Endothelial cell of umbilical vein (primary cell): ENCODE data around the gene UFSP1. TPM values are rescaled to one million over a fixed set of nuclear protein-coding genes. Genes with fewer than 3 reads are reported as not detected.
A peak's percentile ranks its signal among the peaks of the same experiment; 100 is the strongest.

ENCODE experiments used
- BruUV-seq: library from RNA; stranded (reverse); fragments of 400-500 nt; replicated peaks from 2 replicates; lab custom pipeline; 2021; lab: Mats Ljungman, UMichigan
- CTCF ChIA-PET: fragments of 300-600, 350-600 bp; sonication (Branson Sonifier 250); formaldehyde crosslinking; loops from one replicate; lab custom pipeline; 2021; ENCODE audit warnings: antibody characterized with exemption, inconsistent platforms; lab: Charles Lee
- POLR2A ChIA-PET: fragments of 300-600, 350-600 bp; sonication (Branson Sonifier 250); formaldehyde crosslinking; loops from one replicate; lab custom pipeline; 2021; ENCODE audit warnings: antibody characterized with exemption, inconsistent platforms; lab: Charles Lee
- DNase-seq: peaks from one replicate; pipeline ENCODE4 v3.0.0-alpha.2; 2011; ENCODE audit warnings: low read depth, low spot score
- FAIRE-seq: peaks from 2 replicates; lab custom pipeline; 2011; peaks lifted over from hg19 to GRCh38; lab: Jason Lieb, UNC
- H2AFZ ChIP-seq: 2 replicates; pipeline ENCODE4 v1.6.0; 2012; ENCODE audit warnings: low read depth, low read length, control low read depth, inconsistent platforms
- H3K27ac ChIP-seq: 2 replicates; pipeline ENCODE4 v1.5.1; 2011; ENCODE audit warnings: low read depth, mild to moderate bottlenecking, control low read depth, low read length, moderate library complexity; ENCODE audit not compliant: insufficient read depth
- H3K27me3 ChIP-seq, 2 experiments: 2 replicates each; pipeline versions ENCODE4 v1.6.0 to v1.6.1; 2011; ENCODE audit warnings: low read length in 2 of 2, mixed read lengths in 1 of 2; ENCODE audit not compliant: control insufficient read depth in 2 of 2, insufficient read depth in 2 of 2
- H3K36me3 ChIP-seq, 2 experiments: 2 replicates in 1 of 2; 3 replicates in 1 of 2; pipeline ENCODE4 v1.5.1; 2011; ENCODE audit warnings: low read length in 2 of 2, mild to moderate bottlenecking in 1 of 2, moderate library complexity in 1 of 2; ENCODE audit not compliant: control insufficient read depth in 2 of 2, insufficient read depth in 2 of 2; ENCODE audit errors: extremely low read depth in 1 of 2
- H3K4me1 ChIP-seq: 3 replicates; pipeline ENCODE4 v1.5.1; 2011; ENCODE audit warnings: mild to moderate bottlenecking, low read length; ENCODE audit not compliant: control insufficient read depth, insufficient read depth; ENCODE audit errors: extremely low read depth
- H3K4me2 ChIP-seq: 2 replicates; pipeline ENCODE4 v1.6.1; 2011; ENCODE audit warnings: low read length, control low read depth, mixed read lengths; ENCODE audit not compliant: insufficient read depth
- H3K4me3 ChIP-seq, 3 experiments: fragments of 200-600 bp in 1 of 3; sonication (generic), shearing (Covaris generic) in 1 of 3; replicated peaks in 1 of 3; 2 replicates each; pipeline ENCODE4 v1.5.1; 2011 to 2016; ENCODE audit warnings: control low read depth in 3 of 3, low read length in 3 of 3, mild to moderate bottlenecking in 2 of 3, inconsistent platforms in 1 of 3, low read depth in 1 of 3, moderate library complexity in 1 of 3; ENCODE audit not compliant: insufficient read depth in 1 of 3
- H3K79me2 ChIP-seq: 2 replicates; pipeline ENCODE4 v1.6.0; 2012; ENCODE audit warnings: low read length, inconsistent platforms; ENCODE audit not compliant: control insufficient read depth, insufficient read depth
- H3K9ac ChIP-seq: replicated peaks from 2 replicates; pipeline ENCODE3; 2011; ENCODE audit warnings: low read length, control low read depth; ENCODE audit not compliant: insufficient read depth; ENCODE audit errors: extremely low read depth
- H3K9me1 ChIP-seq: replicated peaks from 3 replicates; pipeline ENCODE4 v1.6.0; 2011; ENCODE audit warnings: mild to moderate bottlenecking, low read length; ENCODE audit not compliant: control insufficient read depth, insufficient read depth; ENCODE audit errors: extremely low read depth
- H3K9me3 ChIP-seq: replicated peaks from 2 replicates; pipeline ENCODE4 v1.5.1; 2012; ENCODE audit warnings: low read length, inconsistent platforms; ENCODE audit not compliant: control insufficient read depth, insufficient read depth
- H4K20me1 ChIP-seq: replicated peaks from 2 replicates; pipeline ENCODE3; 2011; ENCODE audit warnings: mild to moderate bottlenecking, low read length; ENCODE audit not compliant: control insufficient read depth, insufficient read depth; ENCODE audit errors: extremely low read depth
- FOS ChIP-seq: IDR thresholded peaks from 2 replicates; pipeline ENCODE4 v1.6.1; 2011; ENCODE audit warnings: mild to moderate bottlenecking, low read length, moderate library complexity, borderline replicate concordance; ENCODE audit not compliant: insufficient read depth
- MYC ChIP-seq: IDR thresholded peaks from one replicate; pipeline ENCODE4 v1.6.1; 2011; ENCODE audit warnings: mild to moderate bottlenecking, low read depth, low read length
- POLR2AphosphoS5 ChIP-seq: IDR thresholded peaks from 2 replicates; pipeline ENCODE4 v1.6.1; 2012; ENCODE audit warnings: low read depth, mild to moderate bottlenecking, control low read depth, low read length, moderate library complexity; ENCODE audit not compliant: insufficient read depth
- dilution Hi-C: fragments of 300-500 bp; cut with MboI; formaldehyde crosslinking; loops from one replicate; pipeline ENCODE4 v1.15.0; 2019; ENCODE audit warnings: low sequenced_read_pairs; ENCODE audit not compliant: extremely low pct_ligation_motif_present
- intact Hi-C: fragments of 100-400 bp; cut with micrococcal nuclease; formaldehyde crosslinking; loops from one replicate; pipeline ENCODE4 v1.10.0; 2022
- polyA plus RNA-seq, 4 experiments: library from polyadenylated mRNA; depleted of rRNA in 3 of 4; stranded (reverse) in 3 of 4; unstranded in 1 of 4; fragments of >200 nt; gene quantifications; 2 replicates each; pipeline versions ENCODE4 v1.2.1 to v1.2.3, GENCODE V29; 2011 to 2012; ENCODE audit warnings: missing spikeins in 1 of 4
- total RNA-seq: library from RNA; stranded (reverse); gene quantifications from 2 replicates; pipeline ENCODE4 v1.2.3, GENCODE V29; 2021
- TF ChIP-seq, protein P1 (sequence below), 2 donors: IDR thresholded peaks; 1 replicate in 1 of 2; 2 replicates in 1 of 2; pipeline ENCODE4 v1.5.1; 2011; ENCODE audit warnings: low read length in 2 of 2, mild to moderate bottlenecking in 2 of 2, moderate library complexity in 2 of 2, control low read depth in 1 of 2, inconsistent platforms in 1 of 2, low read depth in 1 of 2; ENCODE audit not compliant: insufficient read depth in 1 of 2; ENCODE audit errors: extremely low read depth in 1 of 2

Gene UFSP1
- total and polyA plus RNA-seq, 2 donors (not counting 3 experiments of a cell fraction or from before 2014, with no cell fraction given): 0.84 to 0.93 TPM

DNA sequence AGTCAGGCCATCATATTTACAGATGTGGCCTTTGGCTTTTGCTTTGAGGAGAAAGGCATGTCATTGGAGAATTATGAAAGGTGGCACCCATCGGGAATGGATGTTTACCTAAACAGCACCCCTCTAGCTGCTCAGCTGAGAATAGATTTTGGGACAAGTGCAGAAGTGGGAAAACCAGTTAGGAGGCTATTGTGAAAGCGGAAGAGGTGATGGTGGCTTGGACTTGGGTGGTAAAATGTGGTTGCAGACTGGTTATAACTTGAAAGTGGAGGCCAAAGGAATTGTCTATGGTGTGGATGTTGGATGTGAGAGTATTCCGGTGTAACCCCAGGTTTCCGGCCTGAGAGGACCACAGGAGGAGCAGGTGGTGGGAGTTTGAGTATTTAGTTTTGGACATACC, 42.2 kb downstream of the UFSP1 start:
- H3K4me1 ChIP-seq: peaks cover 6% of the 10 kb centered on the region
- no peaks in the 10 kb centered on the region for H3K79me2 ChIP-seq
- POLR2A ChIA-PET: no interaction called here
- no peaks in the 10 kb centered on the region for H3K27me3 ChIP-seq
- TF ChIP-seq FOS: no peak
- TF ChIP-seq, protein P1, sequence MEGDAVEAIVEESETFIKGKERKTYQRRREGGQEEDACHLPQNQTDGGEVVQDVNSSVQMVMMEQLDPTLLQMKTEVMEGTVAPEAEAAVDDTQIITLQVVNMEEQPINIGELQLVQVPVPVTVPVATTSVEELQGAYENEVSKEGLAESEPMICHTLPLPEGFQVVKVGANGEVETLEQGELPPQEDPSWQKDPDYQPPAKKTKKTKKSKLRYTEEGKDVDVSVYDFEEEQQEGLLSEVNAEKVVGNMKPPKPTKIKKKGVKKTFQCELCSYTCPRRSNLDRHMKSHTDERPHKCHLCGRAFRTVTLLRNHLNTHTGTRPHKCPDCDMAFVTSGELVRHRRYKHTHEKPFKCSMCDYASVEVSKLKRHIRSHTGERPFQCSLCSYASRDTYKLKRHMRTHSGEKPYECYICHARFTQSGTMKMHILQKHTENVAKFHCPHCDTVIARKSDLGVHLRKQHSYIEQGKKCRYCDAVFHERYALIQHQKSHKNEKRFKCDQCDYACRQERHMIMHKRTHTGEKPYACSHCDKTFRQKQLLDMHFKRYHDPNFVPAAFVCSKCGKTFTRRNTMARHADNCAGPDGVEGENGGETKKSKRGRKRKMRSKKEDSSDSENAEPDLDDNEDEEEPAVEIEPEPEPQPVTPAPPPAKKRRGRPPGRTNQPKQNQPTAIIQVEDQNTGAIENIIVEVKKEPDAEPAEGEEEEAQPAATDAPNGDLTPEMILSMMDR (IDR thresholded peaks at IDR 0.05; ENCODE audit: extremely low read depth in 1 of 2, insufficient read depth in 1 of 2, low read depth in 1 of 2, low read length in 2 of 2): no peak
- no peak for TF ChIP-seq POLR2AphosphoS5
- dilution Hi-C loops: loop anchor here (25.0 kb wide), 1 partner anchor 135 kb away; the partner anchor contains the start of genes EPO and POP7
- H3K27ac ChIP-seq: no peak overlapping the region
- no TSS peak for BruUV-seq
- FAIRE-seq: no peak
- no peak overlapping the region for H3K9ac ChIP-seq
- no peaks in the 10 kb centered on the region for H3K36me3 ChIP-seq
- no peak overlapping the region for H3K4me3 ChIP-seq
- no peak overlapping the region for H2AFZ ChIP-seq
- H3K4me2 ChIP-seq: no peak overlapping the region
- H3K9me3 ChIP-seq: no peaks in the 10 kb centered on the region
- intact Hi-C loops: no loop called here
- no peaks in the 10 kb centered on the region for H3K9me1 ChIP-seq
- no peaks in the 10 kb centered on the region for H4K20me1 ChIP-seq
- CTCF ChIA-PET: interaction anchor here (0.6 to 6.1 kb wide), 3 partner anchors 11 to 142 kb away, joined by 3 to 214 read pairs (median 17); partner anchors contain the start of gene POP7
- DNase-seq: no peak

DNA sequence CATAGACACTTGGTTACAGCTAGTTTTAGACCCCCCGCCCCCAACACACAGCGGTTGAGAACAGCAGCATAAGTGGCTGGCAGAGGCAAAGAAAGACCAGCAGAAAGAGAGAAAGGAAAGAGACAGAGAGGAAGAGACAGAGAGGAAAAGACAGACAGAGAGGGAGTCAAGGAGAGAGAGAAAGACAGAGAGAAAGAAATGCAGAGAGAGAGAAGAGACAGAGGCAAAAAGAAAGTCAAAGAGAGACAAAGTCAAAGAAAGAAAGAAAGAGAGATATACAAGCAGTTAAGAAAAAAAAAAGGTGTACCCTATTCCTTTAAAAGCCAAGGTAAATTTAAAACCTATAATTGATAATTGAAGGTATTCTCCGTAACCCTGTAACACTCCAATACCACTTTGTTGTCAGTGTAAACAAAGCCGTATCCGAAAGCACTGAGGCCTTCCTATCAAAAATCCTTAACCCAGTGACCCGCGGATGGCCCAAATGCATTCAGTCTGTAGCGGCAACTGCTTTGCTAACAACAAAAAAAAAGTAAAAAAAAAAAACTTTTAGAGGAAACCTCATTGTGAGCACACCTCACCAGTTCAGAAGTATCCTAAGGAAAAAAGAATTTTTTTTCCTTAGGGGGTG, 48.9 kb downstream of the UFSP1 start:
- H3K9me3 ChIP-seq: no peaks in the 10 kb centered on the region
- no TSS peak for BruUV-seq
- dilution Hi-C loops: loop anchor here (25.0 kb wide), 1 partner anchor 128 kb away; the partner anchor contains the start of genes EPO and POP7

More for the DNA sequence above, 48.9 kb downstream of the UFSP1 start:
- CTCF ChIA-PET: interaction anchor here (0.6 kb wide), 1 partner anchor 13 kb away, joined by 3 read pairs; the partner anchor contains the start of gene EPHB4
- H2AFZ ChIP-seq: peak overlapping the region; percentile 39
- H3K4me3 ChIP-seq: no peak overlapping the region
- no peak overlapping the region for H3K27ac ChIP-seq
- intact Hi-C loops: no loop called here
- no peaks in the 10 kb centered on the region for H4K20me1 ChIP-seq
- no peaks in the 10 kb centered on the region for H3K9me1 ChIP-seq
- no peak for TF ChIP-seq MYC
- H3K4me1 ChIP-seq: peaks cover 14% of the 10 kb centered on the region
- H3K9ac ChIP-seq: no peak overlapping the region
- no peaks in the 10 kb centered on the region for H3K36me3 ChIP-seq
- H3K79me2 ChIP-seq: no peaks in the 10 kb centered on the region
- DNase-seq (no peak), FAIRE-seq (no peak)
- no peak overlapping the region for H3K4me2 ChIP-seq
- POLR2A ChIA-PET: no interaction called here
- H3K27me3 ChIP-seq: no peaks in the 10 kb centered on the region
